ENCODE results near the gene MRPL19. TPM values are rescaled to one million over a fixed set of nuclear protein-coding genes. Genes with fewer than 3 reads are reported as not detected.

MRPL19 gene
- total and polyA plus RNA-seq, 2 of the 13 experiments (the other 11 are each of a cell fraction or from before 2014, with no cell fraction given) = 43.2 to 163 TPM

- TF ChIP-seq ZNF274 (CRISPR knock-in tag; IDR thresholded peaks at IDR 0.05) (peak; percentile 100), CREBL2 (CRISPR knock-in tag; IDR thresholded peaks at IDR 0.05; ENCODE audit: borderline replicate concordance) (peak; percentile 99), KAT8 (CRISPR knock-in tag; IDR thresholded peaks at IDR 0.05) (peak; percentile 94), USF2 (IDR thresholded peaks at IDR 0.05; ENCODE audit: low read depth, low read length) (no peak), USF2 (CRISPR knock-in tag; IDR thresholded peaks at IDR 0.05; ENCODE audit: borderline replicate concordance) (peak; percentile 63; the same call in 1 of the 2 replicates), ZNF17 (CRISPR knock-in tag; IDR thresholded peaks at IDR 0.05) (peak; percentile 99; the same call in 1 of the 2 replicates), ZBTB21 (CRISPR knock-in tag; IDR thresholded peaks at IDR 0.05) (no peak), ZNF619 (CRISPR knock-in tag; IDR thresholded peaks at IDR 0.05) (peak; percentile 98; the same call in 1 of the 2 replicates), ZNF616 (CRISPR knock-in tag; IDR thresholded peaks at IDR 0.05; ENCODE audit: low read depth) (peak; percentile 99), DMAP1 (CRISPR knock-in tag; IDR thresholded peaks at IDR 0.05) (peak; percentile 98), EZH2 (conservative IDR thresholded peaks at IDR 0.05; ENCODE audit: low read depth, low read length) (no peak), ZNF281 (CRISPR knock-in tag; IDR thresholded peaks at IDR 0.05; ENCODE audit: borderline replicate concordance) (peak; percentile 71; the same call in 1 of the 2 replicates), ZNF205 (CRISPR knock-in tag; IDR thresholded peaks at IDR 0.05) (peak; percentile 94), MAFF (IDR thresholded peaks at IDR 0.05; ENCODE audit: low read depth, low read length) (no peak), PHB2 (IDR thresholded peaks at IDR 0.05; ENCODE audit: partially characterized antibody) (no peak), RELA (CRISPR knock-in tag; IDR thresholded peaks at IDR 0.05) (peak; percentile 21; the same call in 1 of the 2 replicates), THAP11 (CRISPR knock-in tag; IDR thresholded peaks at IDR 0.05) (peak; percentile 86), SKIL (CRISPR knock-in tag; IDR thresholded peaks at IDR 0.05; ENCODE audit: borderline replicate concordance) (peak; percentile 93), HES4 (CRISPR knock-in tag; IDR thresholded peaks at IDR 0.05; ENCODE audit: borderline replicate concordance) (peak; percentile 99), ZNF180 (CRISPR knock-in tag; IDR thresholded peaks at IDR 0.05; ENCODE audit: borderline replicate concordance, low read depth) (peak; percentile 97; the same call in 1 of the 2 replicates), KDM2A (CRISPR knock-in tag; IDR thresholded peaks at IDR 0.05; ENCODE audit: borderline replicate concordance, low read depth) (peak; percentile 96), ZNF775 (CRISPR knock-in tag; IDR thresholded peaks at IDR 0.05; ENCODE audit: borderline replicate concordance) (peak; percentile 97), FOXA1 (IDR thresholded peaks at IDR 0.05) (no peak), FOXA1 (CRISPR knock-in tag; IDR thresholded peaks at IDR 0.05) (peak; percentile 51)
Observed at GRCh38 chr2:75710577-75711253, 64.1 kb downstream of the MRPL19 start, which contains the start of gene GCFC2 (continued).

All from HepG2 (cell line).